ENCODE measurements around the gene C11orf21.

- TF ChIP-seq CTCF (conservative IDR thresholded peaks at IDR 0.05 in 1 of 2, IDR thresholded peaks at IDR 0.05 in 1 of 2; ENCODE audit: extremely low read depth in 1 of 2, insufficient read depth in 1 of 2, low read depth in 1 of 2, low read length in 2 of 2), result no peak
- no peak for TF ChIP-seq EZH2 (IDR thresholded peaks at IDR 0.05; ENCODE audit: borderline replicate concordance, low read length)
Observed at GRCh38 chr11:2256951-2257700, 44.6 kb downstream of the C11orf21 start.
